Measurements from ENCODE around the gene DNMT1. TPM values are rescaled to one million over a fixed set of nuclear protein-coding genes. Genes with fewer than 3 reads are reported as not detected.

The DNMT1 gene
- total RNA-seq, 1 experiment from 2014 or later, result 210 TPM

GRCh38 chr19:10141973-10142372 lies 52.8 kb downstream of the DNMT1 start:
- no peaks in the 10 kb centered on the region for H3K4me1 Mint-ChIP-seq
- no peak overlapping the region for H3K4me3 Mint-ChIP-seq
- H3K27ac Mint-ChIP-seq, result no peak overlapping the region
- DNase-seq (ENCODE audit: low spot score) (no peak), ATAC-seq (no peak)
- TF ChIP-seq FOXP1 (CRISPR knock-in tag; IDR thresholded peaks at IDR 0.05; ENCODE audit: borderline replicate concordance) (no peak), IRF2 (CRISPR knock-in tag; IDR thresholded peaks at IDR 0.05; ENCODE audit: borderline replicate concordance, low read depth) (no peak), ARID4B (CRISPR knock-in tag; IDR thresholded peaks at IDR 0.05; ENCODE audit: borderline replicate concordance) (no peak), ZNF121 (CRISPR knock-in tag; IDR thresholded peaks at IDR 0.05) (no peak), RORB (CRISPR knock-in tag; IDR thresholded peaks at IDR 0.05) (no peak), ESRRA (CRISPR knock-in tag; IDR thresholded peaks at IDR 0.05; ENCODE audit: borderline replicate concordance) (no peak), ZNF396 (CRISPR knock-in tag; IDR thresholded peaks at IDR 0.05; ENCODE audit: borderline replicate concordance) (no peak), HMGA2 (CRISPR knock-in tag; IDR thresholded peaks at IDR 0.05) (no peak)
- TF ChIP-seq, protein P1, sequence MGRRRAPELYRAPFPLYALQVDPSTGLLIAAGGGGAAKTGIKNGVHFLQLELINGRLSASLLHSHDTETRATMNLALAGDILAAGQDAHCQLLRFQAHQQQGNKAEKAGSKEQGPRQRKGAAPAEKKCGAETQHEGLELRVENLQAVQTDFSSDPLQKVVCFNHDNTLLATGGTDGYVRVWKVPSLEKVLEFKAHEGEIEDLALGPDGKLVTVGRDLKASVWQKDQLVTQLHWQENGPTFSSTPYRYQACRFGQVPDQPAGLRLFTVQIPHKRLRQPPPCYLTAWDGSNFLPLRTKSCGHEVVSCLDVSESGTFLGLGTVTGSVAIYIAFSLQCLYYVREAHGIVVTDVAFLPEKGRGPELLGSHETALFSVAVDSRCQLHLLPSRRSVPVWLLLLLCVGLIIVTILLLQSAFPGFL (CRISPR knock-in tag; IDR thresholded peaks at IDR 0.05; ENCODE audit: borderline replicate concordance), result no peak
- TF ChIP-seq, protein P2, sequence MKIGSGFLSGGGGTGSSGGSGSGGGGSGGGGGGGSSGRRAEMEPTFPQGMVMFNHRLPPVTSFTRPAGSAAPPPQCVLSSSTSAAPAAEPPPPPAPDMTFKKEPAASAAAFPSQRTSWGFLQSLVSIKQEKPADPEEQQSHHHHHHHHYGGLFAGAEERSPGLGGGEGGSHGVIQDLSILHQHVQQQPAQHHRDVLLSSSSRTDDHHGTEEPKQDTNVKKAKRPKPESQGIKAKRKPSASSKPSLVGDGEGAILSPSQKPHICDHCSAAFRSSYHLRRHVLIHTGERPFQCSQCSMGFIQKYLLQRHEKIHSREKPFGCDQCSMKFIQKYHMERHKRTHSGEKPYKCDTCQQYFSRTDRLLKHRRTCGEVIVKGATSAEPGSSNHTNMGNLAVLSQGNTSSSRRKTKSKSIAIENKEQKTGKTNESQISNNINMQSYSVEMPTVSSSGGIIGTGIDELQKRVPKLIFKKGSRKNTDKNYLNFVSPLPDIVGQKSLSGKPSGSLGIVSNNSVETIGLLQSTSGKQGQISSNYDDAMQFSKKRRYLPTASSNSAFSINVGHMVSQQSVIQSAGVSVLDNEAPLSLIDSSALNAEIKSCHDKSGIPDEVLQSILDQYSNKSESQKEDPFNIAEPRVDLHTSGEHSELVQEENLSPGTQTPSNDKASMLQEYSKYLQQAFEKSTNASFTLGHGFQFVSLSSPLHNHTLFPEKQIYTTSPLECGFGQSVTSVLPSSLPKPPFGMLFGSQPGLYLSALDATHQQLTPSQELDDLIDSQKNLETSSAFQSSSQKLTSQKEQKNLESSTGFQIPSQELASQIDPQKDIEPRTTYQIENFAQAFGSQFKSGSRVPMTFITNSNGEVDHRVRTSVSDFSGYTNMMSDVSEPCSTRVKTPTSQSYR (CRISPR knock-in tag; IDR thresholded peaks at IDR 0.05), result no peak
- ChIA-PET CTCF (no interaction called here), POLR2A (no interaction called here)
- H3K36me3 Mint-ChIP-seq, result peaks cover 77% of the 10 kb centered on the region
- no peaks in the 10 kb centered on the region for H3K9me3 Mint-ChIP-seq
- no peaks in the 10 kb centered on the region for H3K27me3 Mint-ChIP-seq (ENCODE audit: low read depth)

- ChIA-PET CTCF (no interaction called here), POLR2A (no interaction called here)
- no peak for DNase-seq (ENCODE audit: low spot score)
- H3K4me3 Mint-ChIP-seq, result no peak overlapping the region
- no peak for ATAC-seq
- no peaks in the 10 kb centered on the region for H3K4me1 Mint-ChIP-seq
- H3K36me3 Mint-ChIP-seq, result peaks cover 76% of the 10 kb centered on the region
- H3K27me3 Mint-ChIP-seq (ENCODE audit: low read depth), result no peaks in the 10 kb centered on the region
- no peaks in the 10 kb centered on the region for H3K9me3 Mint-ChIP-seq
- no peak overlapping the region for H3K27ac Mint-ChIP-seq
- TF ChIP-seq GRHL2 (CRISPR knock-in tag; IDR thresholded peaks at IDR 0.05; ENCODE audit: insufficient replicate concordance, severe bottlenecking) (no peak), MXD4 (CRISPR knock-in tag; IDR thresholded peaks at IDR 0.05; ENCODE audit: borderline replicate concordance) (no peak), IRF2 (CRISPR knock-in tag; IDR thresholded peaks at IDR 0.05; ENCODE audit: borderline replicate concordance, low read depth) (no peak), ZNF423 (CRISPR knock-in tag; IDR thresholded peaks at IDR 0.05) (no peak), ETV6 (CRISPR knock-in tag; IDR thresholded peaks at IDR 0.05) (no peak), NFYB (CRISPR knock-in tag; conservative IDR thresholded peaks at IDR 0.05; ENCODE audit: low read depth) (no peak), PRRX2 (CRISPR knock-in tag; IDR thresholded peaks at IDR 0.05) (no peak), KAT7 (CRISPR knock-in tag; IDR thresholded peaks at IDR 0.05; ENCODE audit: borderline replicate concordance) (no peak), USF1 (CRISPR knock-in tag; IDR thresholded peaks at IDR 0.05) (no peak), JUN (CRISPR knock-in tag; IDR thresholded peaks at IDR 0.05) (no peak), ZNF263 (CRISPR knock-in tag; IDR thresholded peaks at IDR 0.05; ENCODE audit: low read depth) (no peak), ZBTB21 (CRISPR knock-in tag; IDR thresholded peaks at IDR 0.05; ENCODE audit: borderline replicate concordance) (no peak), SP1 (CRISPR knock-in tag; conservative IDR thresholded peaks at IDR 0.05) (no peak), CTCF (IDR thresholded peaks at IDR 0.05) (no peak)
- TF ChIP-seq, protein P3, sequence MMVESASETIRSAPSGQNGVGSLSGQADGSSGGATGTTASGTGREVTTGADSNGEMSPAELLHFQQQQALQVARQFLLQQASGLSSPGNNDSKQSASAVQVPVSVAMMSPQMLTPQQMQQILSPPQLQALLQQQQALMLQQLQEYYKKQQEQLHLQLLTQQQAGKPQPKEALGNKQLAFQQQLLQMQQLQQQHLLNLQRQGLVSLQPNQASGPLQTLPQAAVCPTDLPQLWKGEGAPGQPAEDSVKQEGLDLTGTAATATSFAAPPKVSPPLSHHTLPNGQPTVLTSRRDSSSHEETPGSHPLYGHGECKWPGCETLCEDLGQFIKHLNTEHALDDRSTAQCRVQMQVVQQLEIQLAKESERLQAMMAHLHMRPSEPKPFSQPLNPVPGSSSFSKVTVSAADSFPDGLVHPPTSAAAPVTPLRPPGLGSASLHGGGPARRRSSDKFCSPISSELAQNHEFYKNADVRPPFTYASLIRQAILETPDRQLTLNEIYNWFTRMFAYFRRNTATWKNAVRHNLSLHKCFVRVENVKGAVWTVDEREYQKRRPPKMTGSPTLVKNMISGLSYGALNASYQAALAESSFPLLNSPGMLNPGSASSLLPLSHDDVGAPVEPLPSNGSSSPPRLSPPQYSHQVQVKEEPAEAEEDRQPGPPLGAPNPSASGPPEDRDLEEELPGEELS (CRISPR knock-in tag; IDR thresholded peaks at IDR 0.05), result no peak
These were observed 53.3 kb downstream of the DNMT1 start for GRCh38 chr19:10141479-10141878.

Data from WTC11 (cell line).